NK-92 treated with Interleukin-12 subunit alpha and Interleukin-12 subunit beta, amount 100 ng/mL, for 24 hours (cell line): ENCODE results near the gene DLST.

Experiments used
- DNase-seq: peaks from one replicate; lab custom pipeline; 2025; lab: John Stamatoyannopoulos, UW

Gene DLST

GRCh38 chr14:74896400-74896799, 14.7 kb downstream of the DLST start:
- DNase-seq, result no peak

- DNase-seq, result no peak
These were observed 15.9 kb downstream of the DLST start for GRCh38 chr14:74897642-74898041.

- no peak for DNase-seq
These were observed 16.4 kb downstream of the DLST start for GRCh38 chr14:74898083-74898482.

- DNase-seq, result no peak
These were observed 17.0 kb downstream of the DLST start for GRCh38 chr14:74898694-74899093.

GRCh38 chr14:74902941-74903705, 21.4 kb downstream of the DLST start:
- DNase-seq, result no peak

GRCh38 chr14:74904635-74905503, 23.2 kb downstream of the DLST start:
- no peak for DNase-seq

- DNase-seq, result peak; percentile 9
These were observed 24.0 kb downstream of the DLST start for GRCh38 chr14:74905595-74906142.

- DNase-seq, result no peak
These were observed 25.3 kb downstream of the DLST start for GRCh38 chr14:74906925-74907521.

GRCh38 chr14:74907744-74908143, 26.0 kb downstream of the DLST start:
- DNase-seq, result no peak

- DNase-seq, result no peak
These were observed 27.2 kb downstream of the DLST start for GRCh38 chr14:74908861-74909341.

GRCh38 chr14:74909501-74909900, 27.8 kb downstream of the DLST start:
- DNase-seq, result no peak

GRCh38 chr14:74909911-74910310, 28.2 kb downstream of the DLST start:
- no peak for DNase-seq

- DNase-seq, result no peak
These were observed 28.8 kb downstream of the DLST start for GRCh38 chr14:74910556-74910955.

GRCh38 chr14:74911221-74911620, 29.5 kb downstream of the DLST start:
- DNase-seq, result no peak

- DNase-seq, result no peak
These were observed 30.0 kb downstream of the DLST start for GRCh38 chr14:74911704-74912103.

GRCh38 chr14:74912111-74912510, 30.4 kb downstream of the DLST start:
- no peak for DNase-seq

GRCh38 chr14:74912801-74913200, 31.1 kb downstream of the DLST start:
- no peak for DNase-seq

GRCh38 chr14:74913393-74913910, 31.7 kb downstream of the DLST start:
- no peak for DNase-seq

GRCh38 chr14:74913986-74914573, 32.4 kb downstream of the DLST start:
- no peak for DNase-seq

- no peak for DNase-seq
These were observed 33.7 kb downstream of the DLST start for GRCh38 chr14:74915426-74915825.

GRCh38 chr14:74915826-74916225, 34.1 kb downstream of the DLST start:
- DNase-seq, result no peak

GRCh38 chr14:74917178-74917543, 35.4 kb downstream of the DLST start:
- DNase-seq, result no peak
